OCI-LY3 (cell line): ENCODE measurements around the gene CLEC19A.

Experiments
- H2AFZ ChIP-seq: fragments of 200-600, 300-600 bp; shearing (Covaris generic); 2 replicates; pipeline ENCODE4 v1.6.0; 2014; ENCODE audit warnings: antibody characterized with exemption, low read depth, low read length
- H3K27ac ChIP-seq: fragments of 200-600, 300-600 bp; sonication (generic); 2 replicates; pipeline ENCODE4 v1.5.1; 2014; ENCODE audit warnings: mild to moderate bottlenecking, low read length, moderate library complexity, mixed read lengths
- H3K27me3 ChIP-seq: fragments of 200-600, 300-600 bp; sonication (generic); 2 replicates; pipeline ENCODE4 v1.6.1; 2014; ENCODE audit warnings: low read depth, low read length, mixed read lengths
- H3K36me3 ChIP-seq: fragments of 200-600, 300-600 bp; sonication (generic); replicated peaks from 2 replicates; pipeline ENCODE3; 2014; ENCODE audit warnings: low read depth, low read length, mixed read lengths
- H3K4me1 ChIP-seq: fragments of 300-600, 200-600 bp; sonication (generic); 2 replicates; pipeline ENCODE4 v1.6.1; 2014; ENCODE audit warnings: low read length, mixed read lengths
- H3K4me2 ChIP-seq: fragments of 200-600, 300-600 bp; sonication (generic); 2 replicates; pipeline ENCODE4 v1.6.1; 2014; ENCODE audit warnings: low read length, mixed read lengths
- H3K4me3 ChIP-seq: fragments of 300-600, 200-600 bp; sonication (generic); 2 replicates; pipeline ENCODE4 v1.5.1; 2014; ENCODE audit warnings: antibody characterized with exemption, mild to moderate bottlenecking, low read length, moderate library complexity
- H3K79me2 ChIP-seq: fragments of 300-600, 200-600 bp; shearing (Covaris generic); 2 replicates; pipeline ENCODE4 v1.6.1; 2014; ENCODE audit warnings: mild to moderate bottlenecking, low read length, mixed read lengths
- H3K9ac ChIP-seq: fragments of 300-600, 200-600 bp; shearing (Covaris generic); 2 replicates; pipeline ENCODE4 v1.6.0; 2014; ENCODE audit warnings: mild to moderate bottlenecking, low read length, moderate library complexity
- H3K9me3 ChIP-seq: fragments of 200-600, 300-600 bp; shearing (Covaris generic); 2 replicates; pipeline ENCODE4 v1.6.1; 2014; ENCODE audit warnings: low read length, mixed read lengths; ENCODE audit not compliant: insufficient read depth
- H4K20me1 ChIP-seq: fragments of 200-600, 300-600 bp; sonication (generic); 2 replicates; pipeline ENCODE4 v1.6.1; 2016; ENCODE audit warnings: low read length, mixed read lengths; ENCODE audit not compliant: insufficient read depth
- EZH2phosphoT487 ChIP-seq: fragments of 200-600 bp; shearing (Covaris generic); IDR thresholded peaks from 2 replicates; pipeline ENCODE4 v1.6.1; 2018; ENCODE audit warnings: antibody characterized with exemption, mixed run types, low read depth
- TF ChIP-seq, protein P1 (sequence below): fragments of 200-600, 300-600 bp; sonication (generic); IDR thresholded peaks from 2 replicates; pipeline ENCODE4 v1.5.1; 2014; ENCODE audit warnings: antibody characterized with exemption, low read length, low read depth

The CLEC19A gene

DNA sequence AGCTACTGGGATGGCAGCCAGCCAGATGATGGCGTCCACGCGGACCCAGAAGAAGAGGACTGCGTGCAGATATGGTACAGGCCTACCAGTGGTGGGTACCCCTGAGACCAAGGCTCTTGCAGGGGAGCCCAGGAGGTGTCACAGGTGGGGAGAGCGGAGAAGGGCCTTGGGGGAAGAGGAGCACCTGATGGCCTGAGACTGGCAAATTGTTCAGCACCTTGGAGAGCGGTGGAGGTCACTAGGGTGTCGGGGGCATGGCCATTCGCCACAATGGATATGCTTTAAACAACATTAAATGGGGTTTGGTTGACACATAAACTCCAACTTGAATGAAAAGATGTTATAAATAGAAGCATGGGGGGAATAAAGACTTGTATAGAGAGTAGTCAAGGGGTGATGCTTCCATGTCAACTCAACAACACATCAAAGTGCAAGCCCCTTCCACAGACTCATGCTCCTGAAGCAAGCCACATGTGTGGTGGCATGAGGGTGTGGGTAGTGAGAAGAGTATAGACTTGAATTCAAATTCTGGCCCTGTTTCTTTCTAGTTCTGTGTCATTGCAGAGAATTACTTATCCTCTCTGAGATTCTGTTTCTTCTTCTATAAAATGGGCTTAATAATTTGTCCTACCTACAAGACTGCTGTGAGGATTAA is 22.2 kb downstream of the CLEC19A start:
- Histone ChIP-seq H3K79me2 (no peaks in the 10 kb centered on the region), H3K27ac (no peak overlapping the region)

DNA sequence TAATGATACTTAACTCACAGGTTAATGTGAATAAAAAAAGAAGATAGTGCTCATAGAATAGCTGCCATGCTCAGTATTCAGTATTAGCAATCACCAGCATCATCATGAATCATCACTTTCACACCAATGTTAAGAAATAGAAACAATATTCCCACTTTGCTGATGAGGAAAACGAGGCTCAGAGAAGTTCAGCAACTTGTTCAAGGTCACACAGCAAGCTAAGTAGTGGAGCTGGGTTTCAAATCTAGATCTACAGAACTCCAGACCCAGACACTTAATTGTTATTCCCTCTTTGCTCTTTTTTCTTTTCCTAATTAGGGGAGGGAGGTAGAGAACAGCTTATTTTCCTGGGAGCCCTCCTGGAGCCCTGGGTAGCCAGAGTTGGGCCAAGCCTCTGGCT is 22.9 kb downstream of the CLEC19A start:
- no peak overlapping the region for H3K9ac ChIP-seq
- H3K9me3 ChIP-seq: no peaks in the 10 kb centered on the region
- H3K4me1 ChIP-seq: peaks cover 16% of the 10 kb centered on the region
- no peaks in the 10 kb centered on the region for H3K36me3 ChIP-seq
- H3K4me2 ChIP-seq: no peak overlapping the region
- H2AFZ ChIP-seq: no peak overlapping the region
- no peaks in the 10 kb centered on the region for H3K79me2 ChIP-seq
- no peaks in the 10 kb centered on the region for H3K27me3 ChIP-seq
- no peak overlapping the region for H3K4me3 ChIP-seq
- no peak for TF ChIP-seq EZH2phosphoT487
- TF ChIP-seq, protein P1, sequence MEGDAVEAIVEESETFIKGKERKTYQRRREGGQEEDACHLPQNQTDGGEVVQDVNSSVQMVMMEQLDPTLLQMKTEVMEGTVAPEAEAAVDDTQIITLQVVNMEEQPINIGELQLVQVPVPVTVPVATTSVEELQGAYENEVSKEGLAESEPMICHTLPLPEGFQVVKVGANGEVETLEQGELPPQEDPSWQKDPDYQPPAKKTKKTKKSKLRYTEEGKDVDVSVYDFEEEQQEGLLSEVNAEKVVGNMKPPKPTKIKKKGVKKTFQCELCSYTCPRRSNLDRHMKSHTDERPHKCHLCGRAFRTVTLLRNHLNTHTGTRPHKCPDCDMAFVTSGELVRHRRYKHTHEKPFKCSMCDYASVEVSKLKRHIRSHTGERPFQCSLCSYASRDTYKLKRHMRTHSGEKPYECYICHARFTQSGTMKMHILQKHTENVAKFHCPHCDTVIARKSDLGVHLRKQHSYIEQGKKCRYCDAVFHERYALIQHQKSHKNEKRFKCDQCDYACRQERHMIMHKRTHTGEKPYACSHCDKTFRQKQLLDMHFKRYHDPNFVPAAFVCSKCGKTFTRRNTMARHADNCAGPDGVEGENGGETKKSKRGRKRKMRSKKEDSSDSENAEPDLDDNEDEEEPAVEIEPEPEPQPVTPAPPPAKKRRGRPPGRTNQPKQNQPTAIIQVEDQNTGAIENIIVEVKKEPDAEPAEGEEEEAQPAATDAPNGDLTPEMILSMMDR: no peak
- no peak overlapping the region for H3K27ac ChIP-seq
- H4K20me1 ChIP-seq: no peaks in the 10 kb centered on the region

More for the DNA sequence above, 22.2 kb downstream of the CLEC19A start:
- Histone ChIP-seq H3K9ac (no peak overlapping the region), H3K36me3 (no peaks in the 10 kb centered on the region), H4K20me1 (no peaks in the 10 kb centered on the region), H3K4me2 (no peak overlapping the region), H3K4me3 (no peak overlapping the region), H3K27me3 (no peaks in the 10 kb centered on the region), H3K9me3 (no peaks in the 10 kb centered on the region), H2AFZ (no peak overlapping the region), H3K4me1 (peaks cover 16% of the 10 kb centered on the region)
- TF ChIP-seq EZH2phosphoT487: no peak
- TF ChIP-seq, protein P1: no peak

DNA sequence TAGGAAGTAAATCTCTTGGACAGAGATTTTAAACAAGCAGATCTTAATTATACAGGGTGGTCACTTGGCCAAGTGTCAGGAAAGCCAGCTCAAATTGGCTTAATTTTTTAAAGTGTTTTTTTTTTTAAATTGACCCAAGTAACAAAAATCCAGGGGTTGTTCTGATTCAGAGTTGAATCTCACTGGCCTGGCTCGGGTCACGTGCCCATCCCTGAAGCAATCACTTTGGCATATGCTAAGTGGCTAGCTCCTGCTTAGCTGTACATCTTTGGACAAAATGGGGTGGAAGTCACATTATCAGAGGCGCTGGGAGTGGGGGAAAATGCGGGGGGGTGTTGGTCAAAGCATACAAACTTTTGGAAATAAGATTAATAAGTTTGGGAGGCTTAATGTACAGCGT is 23.6 kb downstream of the CLEC19A start:
- Histone ChIP-seq H3K79me2 (no peaks in the 10 kb centered on the region), H3K36me3 (no peaks in the 10 kb centered on the region), H3K9me3 (no peaks in the 10 kb centered on the region), H3K4me1 (peaks cover 13% of the 10 kb centered on the region), H2AFZ (no peak overlapping the region), H3K27me3 (no peaks in the 10 kb centered on the region), H3K4me2 (no peak overlapping the region), H3K9ac (no peak overlapping the region), H3K27ac (no peak overlapping the region), H4K20me1 (no peaks in the 10 kb centered on the region), H3K4me3 (no peak overlapping the region)
- TF ChIP-seq, protein P1: no peak
- no peak for TF ChIP-seq EZH2phosphoT487

DNA sequence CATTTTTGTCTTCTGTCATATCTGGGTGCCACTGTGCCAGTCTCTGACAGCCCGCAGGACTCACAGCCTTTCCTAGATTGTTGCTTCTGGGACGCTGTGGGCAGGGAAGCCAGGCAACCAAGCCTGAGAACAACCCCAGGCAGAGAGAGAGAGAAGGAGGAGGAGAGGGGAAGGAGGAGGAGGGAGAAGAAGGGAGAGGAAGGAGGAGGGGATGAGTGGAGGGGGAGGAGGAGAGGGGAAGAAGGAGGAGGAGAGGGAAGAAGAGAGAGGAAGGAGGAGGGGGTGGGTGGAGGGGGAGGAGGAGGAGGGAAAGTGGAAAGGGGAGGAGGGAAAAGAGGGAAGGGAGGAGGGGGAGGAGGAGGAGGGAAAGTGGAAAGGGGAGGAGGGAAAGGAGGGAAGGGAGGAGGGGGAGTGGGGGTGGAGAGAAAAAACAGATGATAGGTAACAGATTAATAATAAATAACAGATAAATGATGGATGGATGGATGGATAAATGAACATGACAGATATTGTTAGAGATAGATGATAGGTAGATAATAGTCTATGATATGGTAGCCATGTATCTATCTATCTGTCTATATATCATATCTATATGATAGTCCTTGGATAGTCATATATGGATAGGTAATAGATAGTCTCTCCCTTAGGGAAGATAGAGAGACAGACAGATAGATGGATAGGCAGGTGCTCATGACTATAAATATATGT is 29.3 kb downstream of the CLEC19A start:
- Histone ChIP-seq H3K79me2 (no peaks in the 10 kb centered on the region), H2AFZ (no peak overlapping the region), H4K20me1 (no peaks in the 10 kb centered on the region), H3K4me3 (no peak overlapping the region), H3K27ac (no peak overlapping the region), H3K9me3 (no peaks in the 10 kb centered on the region), H3K9ac (no peak overlapping the region), H3K4me2 (no peak overlapping the region), H3K4me1 (no peaks in the 10 kb centered on the region), H3K27me3 (no peaks in the 10 kb centered on the region), H3K36me3 (no peaks in the 10 kb centered on the region)
- TF ChIP-seq EZH2phosphoT487: no peak
- TF ChIP-seq, protein P1: no peak
